RPMI8226 (cell line): Measurements from ENCODE around the gene CDR2L.
"Not testable (repeated sequence)": the region's sequence is repeated elsewhere in the genome, so short reads cannot be mapped to it uniquely, and the experiment has no call there.

Experiments
- DNase-seq: peaks from one replicate; pipeline ENCODE4 v3.0.0-alpha.2; 2015

CDR2L gene

GRCh38 chr17:74960570-74961342 is 26.7 kb upstream of the CDR2L start:
- DNase-seq: peak; percentile 49

GRCh38 chr17:74961657-74962350 is 25.6 kb upstream of the CDR2L start:
- peak; percentile 83 for DNase-seq

GRCh38 chr17:74962622-74963394 is 24.6 kb upstream of the CDR2L start:
- DNase-seq: no peak

- DNase-seq: no peak
These were observed 23.8 kb upstream of the CDR2L start for GRCh38 chr17:74963656-74964055.

GRCh38 chr17:74964246-74964761 is 23.1 kb upstream of the CDR2L start:
- no peak for DNase-seq

- no peak for DNase-seq
These were observed 22.3 kb upstream of the CDR2L start for GRCh38 chr17:74964988-74965622.

- no peak for DNase-seq
These were observed 19.1 kb upstream of the CDR2L start for GRCh38 chr17:74968361-74968780.

- not testable (repeated sequence) for DNase-seq
These were observed 17.9 kb upstream of the CDR2L start for GRCh38 chr17:74969501-74969900.

GRCh38 chr17:74970395-74970794 is 17.0 kb upstream of the CDR2L start:
- no peak for DNase-seq

- no peak for DNase-seq
These were observed 16.2 kb upstream of the CDR2L start for GRCh38 chr17:74971069-74971841.

GRCh38 chr17:74971842-74972106 is 15.7 kb upstream of the CDR2L start:
- DNase-seq: peak; percentile 20

GRCh38 chr17:74972107-74972972 is 15.1 kb upstream of the CDR2L start, which contains the start of gene HID1:
Gene HID1 (minus strand): TSS chr17:74972759. CDS start chr17:74972656, 103 bp downstream.
- DNase-seq: peak; percentile 86

GRCh38 chr17:74972973-74973328 is 14.5 kb upstream of the CDR2L start:
- no peak for DNase-seq

GRCh38 chr17:74975943-74976342 is 11.5 kb upstream of the CDR2L start:
- DNase-seq: no peak

GRCh38 chr17:74977802-74978201 is 9.6 kb upstream of the CDR2L start:
- DNase-seq: no peak

GRCh38 chr17:74978240-74978639 is 9.2 kb upstream of the CDR2L start:
- no peak for DNase-seq

GRCh38 chr17:74979408-74980146 is 7.9 kb upstream of the CDR2L start:
- DNase-seq: no peak

GRCh38 chr17:74981318-74981978 is 6.0 kb upstream of the CDR2L start:
- no peak for DNase-seq

GRCh38 chr17:74981979-74982662 is 5.3 kb upstream of the CDR2L start:
- DNase-seq: peak; percentile 88
